NOMO-1 treated with DMSO at 0.1 percent for 48 hours (cell line): Measurements from ENCODE around the gene SDF2.

Experiments
- DNase-seq: peaks from one replicate; lab custom pipeline; 2025; ENCODE audit not compliant: unreplicated experiment; lab: John Stamatoyannopoulos, UW

The SDF2 gene

DNA sequence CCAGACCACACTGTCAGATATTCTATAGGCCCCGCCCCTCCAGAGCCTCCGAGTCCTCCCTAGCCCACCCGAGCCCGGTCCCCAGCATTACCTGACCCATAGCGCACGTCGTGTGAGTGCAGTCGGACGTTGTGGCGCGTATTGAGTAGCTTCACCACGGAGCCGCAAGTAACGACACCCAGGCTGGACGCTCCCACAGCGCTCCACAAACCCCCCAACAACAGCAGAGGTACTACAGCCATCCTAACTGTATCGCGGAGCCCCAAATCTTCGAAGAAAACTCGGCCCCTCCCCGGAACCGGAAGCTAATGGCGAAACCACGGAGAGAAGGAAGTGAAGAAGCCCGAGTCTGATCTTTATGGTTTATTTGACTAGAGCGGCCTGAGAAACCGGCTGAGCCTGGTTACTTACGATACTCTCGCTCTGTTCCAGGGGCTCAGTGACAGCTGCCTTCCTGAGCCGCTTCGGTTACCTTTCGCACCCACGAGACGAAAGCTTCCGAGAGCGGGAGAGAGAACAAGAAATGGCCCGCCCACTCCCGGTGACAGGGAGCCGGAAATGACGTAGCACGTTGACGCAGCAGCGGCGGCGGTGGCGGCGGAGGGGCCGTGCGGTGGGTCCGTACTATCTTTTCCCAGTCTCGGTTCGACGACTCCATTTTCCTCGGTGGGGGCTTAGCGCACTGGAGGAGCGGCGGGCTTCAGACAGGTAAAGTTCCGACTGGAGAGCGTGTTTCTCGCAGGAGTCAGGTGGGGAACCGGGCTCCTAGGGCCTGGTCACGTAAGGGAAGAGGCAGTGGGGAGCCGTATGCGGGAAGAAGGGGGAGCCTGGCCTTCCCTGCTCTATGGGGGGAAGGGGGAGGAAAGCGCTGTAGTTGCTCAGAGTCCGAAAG lies at the start of gene SDF2, which contains the start of gene SUPT6H:
Gene SDF2, minus strand, starts transcription at position 272 of the 892 bp plus-strand sequence. Its CDS starts 30 bp downstream, at position 242.
Gene SUPT6H, plus strand, starts transcription at position 571 of the 892 bp plus-strand sequence. CDS start 11,197 bp downstream, outside the sequence.
- peak; percentile 90 for DNase-seq

GRCh38 chr17:28710861-28711722 lies 49.4 kb upstream of the SDF2 start:
- peak; percentile 85 for DNase-seq

- DNase-seq: no peak
These were observed 45.6 kb upstream of the SDF2 start for GRCh38 chr17:28707339-28707720.

DNA sequence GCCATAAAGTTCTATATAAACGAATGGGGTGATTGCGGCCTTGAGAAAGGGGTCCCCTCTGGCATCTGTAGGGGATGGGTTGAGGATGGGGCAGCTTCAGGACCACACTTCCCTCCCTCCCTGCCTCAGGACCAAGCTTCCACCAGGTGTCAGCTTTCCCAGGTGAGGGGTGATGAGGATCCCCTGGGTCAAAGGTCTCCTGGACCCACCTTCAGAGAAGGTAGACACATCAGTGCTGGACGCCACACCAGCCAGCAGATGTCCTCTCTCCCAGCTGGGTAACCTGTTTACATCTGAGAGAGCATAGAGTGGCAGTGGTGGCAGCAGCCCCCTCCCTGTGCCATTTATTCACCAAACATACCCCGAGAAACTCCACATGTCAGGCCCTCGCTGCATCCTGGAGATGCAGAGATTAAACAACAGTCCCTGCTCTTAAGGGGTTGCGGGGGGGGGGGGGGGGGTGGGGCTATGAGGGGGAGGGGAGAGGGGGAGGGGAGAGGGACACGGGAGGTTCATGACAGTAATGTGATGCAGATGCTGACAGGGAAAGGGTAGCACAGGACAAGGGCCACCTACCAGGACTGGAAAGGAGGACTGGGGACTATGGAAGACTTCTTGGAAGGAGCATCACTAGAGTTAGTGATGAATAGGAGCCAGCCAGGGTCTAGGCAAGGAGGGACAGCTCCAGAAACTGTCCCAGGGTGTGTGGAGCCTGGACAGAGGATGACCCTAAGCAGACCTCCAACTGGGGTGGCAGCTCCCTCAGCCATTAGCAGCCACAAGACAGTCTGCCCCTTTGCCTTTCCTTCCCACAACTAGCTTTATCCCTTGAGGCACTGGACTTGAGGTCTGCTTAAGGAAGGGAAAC lies 45.0 kb upstream of the SDF2 start:
- DNase-seq: no peak

GRCh38 chr17:28705728-28706334 lies 44.1 kb upstream of the SDF2 start:
- DNase-seq: no peak

DNA sequence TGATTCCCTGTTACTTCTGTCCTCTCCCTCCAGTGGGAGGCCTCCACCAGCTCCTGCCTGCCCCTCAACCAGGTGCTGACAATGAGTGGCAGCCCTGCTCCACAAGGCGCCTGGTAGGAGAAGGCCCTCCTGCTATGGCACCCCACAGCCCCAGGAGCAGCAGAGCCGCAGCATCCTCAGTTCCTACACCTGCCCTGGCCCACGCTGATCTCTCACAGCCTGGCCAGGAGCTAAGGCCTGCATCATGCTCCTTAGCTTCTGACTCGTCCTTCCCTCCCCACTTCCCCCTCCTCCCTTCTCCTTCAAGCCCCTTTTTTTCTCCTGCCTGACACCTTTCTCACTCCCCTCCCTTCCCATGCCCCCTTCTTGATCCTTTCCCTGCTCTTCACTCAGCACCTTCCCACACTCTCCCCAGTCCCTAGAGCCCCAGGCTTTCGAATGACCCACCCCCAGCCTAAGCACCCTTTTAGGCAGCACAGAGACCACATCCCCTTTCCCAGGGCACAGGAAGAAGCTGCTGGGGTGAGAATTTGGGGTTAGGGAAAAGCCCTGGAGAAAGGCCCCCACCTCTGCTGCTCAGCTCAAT lies 43.5 kb upstream of the SDF2 start:
- DNase-seq: no peak

DNA sequence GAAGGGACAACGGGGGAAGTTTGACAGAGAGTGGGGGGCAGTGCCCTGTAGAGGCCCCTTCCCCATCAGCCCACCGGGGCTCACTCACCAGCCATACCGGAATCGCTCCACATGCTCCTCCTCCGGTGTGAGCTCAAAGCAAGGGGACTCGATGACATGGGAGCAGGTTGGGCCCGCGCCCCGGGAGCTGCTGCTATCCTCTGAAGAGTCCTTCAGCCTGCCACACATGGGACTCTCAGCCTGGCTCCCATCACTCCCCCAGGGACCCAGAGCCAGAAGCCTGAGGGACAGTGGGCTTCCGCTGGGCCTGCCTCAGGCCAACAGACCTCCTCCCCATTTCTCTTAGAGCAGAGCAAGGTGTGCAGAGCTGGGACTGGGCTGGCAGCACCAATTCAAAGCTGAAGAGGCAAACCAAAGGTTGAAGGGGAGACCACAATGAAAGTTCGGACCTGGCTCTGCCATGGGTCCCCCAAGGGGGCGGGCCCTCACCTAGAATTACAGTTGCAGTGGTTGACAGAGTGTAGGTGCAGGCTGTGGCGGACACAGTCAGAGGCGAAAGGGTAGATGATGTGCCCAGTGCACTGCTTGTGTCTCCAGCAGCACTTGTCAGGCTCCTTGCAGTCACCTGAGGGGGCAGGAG lies 42.6 kb upstream of the SDF2 start:
- DNase-seq: no peak

DNA sequence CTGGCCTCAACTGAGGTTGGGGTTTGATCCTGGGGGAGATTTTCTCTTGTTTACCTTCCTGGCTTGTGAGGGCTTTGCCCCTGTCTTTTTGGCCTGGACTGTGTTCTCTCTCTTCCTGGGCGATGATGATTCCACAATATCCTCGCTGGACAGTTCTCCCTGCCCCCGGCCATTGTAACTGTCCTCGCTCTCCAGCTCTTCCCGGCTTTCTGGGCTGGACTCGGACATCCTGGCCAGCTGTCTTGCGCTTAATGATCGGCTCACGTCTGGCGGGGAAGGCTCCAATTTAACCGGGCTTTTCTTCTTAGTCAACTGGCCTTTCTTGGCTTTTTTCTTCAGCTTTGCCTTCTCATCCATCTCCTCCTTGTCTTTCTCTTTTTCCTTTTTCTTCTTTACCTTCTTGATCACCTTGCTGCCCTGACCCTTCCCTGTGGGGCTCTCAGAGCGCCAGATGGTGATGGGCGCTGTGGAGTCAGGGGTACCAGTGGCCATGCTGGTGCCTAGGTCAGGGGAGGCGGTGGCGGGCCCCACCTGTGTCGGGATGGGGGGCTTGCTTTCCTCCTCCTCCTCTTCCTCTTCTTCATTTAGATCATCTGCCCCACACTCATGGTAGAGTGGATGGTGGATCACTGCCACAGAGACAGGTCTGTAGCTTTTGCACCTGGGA lies 42.0 kb upstream of the SDF2 start:
- DNase-seq: no peak

DNA sequence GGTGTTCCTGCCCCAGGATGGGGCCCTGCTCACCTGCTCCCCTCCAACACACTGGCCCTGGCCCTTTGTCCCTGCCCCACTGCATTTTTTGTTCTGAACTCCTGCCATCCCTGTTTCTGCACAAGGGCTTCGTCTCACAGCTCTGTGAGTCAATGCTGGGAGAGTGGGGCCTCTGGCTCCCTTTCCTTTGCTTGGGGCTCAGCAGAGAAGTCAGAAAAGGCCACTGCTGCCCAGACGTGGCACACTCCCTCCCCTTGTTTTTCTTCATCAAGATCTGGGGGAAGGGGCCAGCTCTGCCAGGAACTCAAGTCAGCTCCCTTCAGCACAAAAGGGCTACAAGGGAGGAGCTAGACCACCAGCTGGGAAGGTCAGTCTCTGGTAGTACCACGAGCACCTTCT lies 41.0 kb upstream of the SDF2 start:
- DNase-seq: no peak

DNA sequence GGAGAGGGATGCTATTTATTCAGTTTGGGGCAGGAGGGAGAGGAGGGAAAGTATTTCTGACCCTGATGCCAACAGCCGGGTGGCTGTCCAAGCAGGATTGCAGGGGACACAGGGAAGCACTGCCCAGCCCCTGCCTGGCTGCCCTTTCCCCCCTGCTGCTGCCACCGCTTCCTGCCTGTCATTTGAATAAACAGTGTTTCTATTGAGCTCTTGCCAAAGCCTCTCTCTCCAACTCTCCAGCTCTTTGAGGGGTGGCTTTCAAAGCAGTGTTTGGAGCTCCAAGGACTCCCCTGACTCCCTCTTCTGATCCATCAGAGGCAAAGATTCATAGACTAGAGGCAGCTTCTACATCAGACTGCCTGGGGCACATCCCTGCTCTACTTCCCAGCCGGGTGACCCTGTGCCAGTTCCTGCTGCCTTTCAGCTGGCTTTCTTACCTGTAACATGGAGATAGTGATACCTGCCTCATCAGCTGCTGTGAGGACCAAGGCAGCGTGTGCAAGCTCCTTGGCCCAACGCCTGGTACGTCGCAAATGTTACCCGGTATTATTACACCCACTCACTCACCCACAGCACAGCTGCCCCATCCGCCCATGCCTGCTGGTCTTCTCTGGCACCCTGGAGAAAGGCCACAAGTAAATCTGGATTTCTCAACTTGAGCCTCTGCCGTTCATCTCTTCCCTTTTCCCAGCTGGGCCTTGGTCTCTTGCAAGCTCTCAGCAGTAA lies 40.5 kb upstream of the SDF2 start:
- DNase-seq: no peak

DNA sequence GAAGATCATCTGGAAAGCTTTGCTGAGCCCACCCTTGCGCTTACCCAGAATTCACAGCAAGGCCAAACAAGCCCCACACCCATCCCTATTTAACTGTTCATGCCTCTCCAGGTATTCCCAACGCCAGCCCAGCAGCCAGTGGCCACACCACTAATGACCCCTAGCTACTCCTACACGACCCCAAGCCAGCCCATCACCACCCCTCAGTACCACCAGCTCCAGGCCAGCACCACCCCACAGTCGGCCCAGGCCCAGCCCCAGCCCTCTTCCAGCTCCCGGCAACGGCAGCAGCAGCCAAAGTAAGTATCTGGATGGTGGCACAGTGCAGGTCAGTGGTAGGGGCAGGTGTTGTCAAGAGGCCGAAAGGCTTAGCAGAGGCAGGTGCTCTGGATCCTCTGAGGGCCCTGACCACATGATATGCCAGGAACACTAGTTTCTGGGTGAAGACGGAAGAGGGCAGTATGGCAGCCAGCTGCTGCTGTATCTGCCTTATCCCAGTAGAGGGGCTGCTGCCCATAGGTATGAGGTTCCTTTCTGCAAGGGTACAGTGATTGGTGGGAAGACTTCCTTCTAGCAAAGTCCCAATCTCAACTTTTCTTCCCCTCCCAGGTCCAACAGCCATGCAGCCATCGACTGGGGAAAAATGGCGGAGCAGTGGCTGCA lies 39.3 kb upstream of the SDF2 start:
- no peak for DNase-seq

GRCh38 chr17:28700278-28700677 lies 38.6 kb upstream of the SDF2 start:
- no peak for DNase-seq

DNA sequence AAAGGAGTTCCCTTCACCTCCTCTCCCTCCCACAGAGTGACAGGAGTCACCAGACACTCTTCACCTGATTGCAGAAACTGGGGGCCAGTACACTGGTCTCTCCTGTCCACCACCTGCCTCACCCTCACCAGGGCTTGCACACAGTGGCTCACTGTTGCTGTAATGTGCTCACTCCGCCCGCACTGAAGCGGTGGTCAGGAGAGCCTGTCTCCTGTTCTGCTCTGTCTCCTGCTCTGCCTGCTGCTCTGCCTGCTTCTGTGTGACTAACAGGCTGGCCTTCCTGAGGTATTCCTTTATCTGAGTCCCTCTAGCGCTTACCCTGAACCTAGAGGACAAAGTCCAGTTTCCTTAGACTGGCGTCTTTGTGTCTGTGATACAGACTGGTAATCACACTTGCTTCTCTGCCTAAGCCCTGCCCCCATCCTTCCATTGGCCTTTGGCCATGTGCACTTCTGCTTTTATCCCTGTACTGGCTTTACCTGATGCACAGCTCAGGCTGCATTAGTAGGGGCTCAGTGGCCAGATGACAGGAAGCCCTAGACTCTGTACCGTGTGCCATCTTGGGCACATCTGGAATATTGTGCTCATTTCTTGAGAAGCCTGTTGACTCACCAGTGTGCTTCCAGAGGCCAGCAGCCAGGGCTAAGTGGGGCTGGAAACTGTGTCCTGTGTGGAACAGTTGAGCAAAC lies 36.7 kb upstream of the SDF2 start:
- DNase-seq: peak; percentile 43

DNA sequence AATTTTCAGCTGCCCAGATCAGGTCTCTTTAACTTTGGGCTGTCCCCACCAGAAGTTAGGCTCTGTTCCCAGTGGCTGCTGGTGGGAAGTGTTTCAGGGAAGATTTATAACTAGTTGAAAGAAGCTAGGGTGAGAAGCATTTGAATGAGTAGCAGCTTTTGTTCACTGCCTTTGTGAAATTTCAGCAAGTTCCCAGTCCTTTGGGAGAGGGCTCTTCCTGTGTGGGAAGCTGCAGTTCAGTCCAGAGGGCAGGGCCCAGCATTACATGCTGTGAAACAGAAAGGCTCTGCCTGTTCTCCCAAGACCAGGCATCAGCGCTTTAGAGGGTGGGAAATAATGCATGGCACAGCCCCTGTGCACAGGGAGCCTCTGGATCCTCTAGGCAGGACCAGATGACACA lies 32.2 kb upstream of the SDF2 start:
- no peak for DNase-seq

DNA sequence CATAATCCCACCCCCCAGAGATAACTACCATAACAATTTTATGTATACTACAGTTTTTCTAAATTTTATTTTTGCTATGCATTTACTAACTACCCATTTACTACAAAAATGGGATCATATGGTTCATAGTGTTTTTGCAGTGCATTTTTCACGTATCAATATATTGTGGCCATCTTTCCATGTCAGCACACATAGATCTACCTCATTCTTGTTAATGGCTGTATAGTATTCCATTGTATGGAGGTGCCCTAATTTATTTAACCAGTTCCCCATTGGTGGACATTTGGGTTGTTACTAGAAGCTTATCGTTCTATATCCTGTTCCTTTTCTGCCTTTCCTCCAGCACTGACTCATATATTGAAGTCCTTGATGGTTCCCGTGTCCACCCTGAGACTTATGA lies 27.3 kb upstream of the SDF2 start:
- DNase-seq: no peak

DNA sequence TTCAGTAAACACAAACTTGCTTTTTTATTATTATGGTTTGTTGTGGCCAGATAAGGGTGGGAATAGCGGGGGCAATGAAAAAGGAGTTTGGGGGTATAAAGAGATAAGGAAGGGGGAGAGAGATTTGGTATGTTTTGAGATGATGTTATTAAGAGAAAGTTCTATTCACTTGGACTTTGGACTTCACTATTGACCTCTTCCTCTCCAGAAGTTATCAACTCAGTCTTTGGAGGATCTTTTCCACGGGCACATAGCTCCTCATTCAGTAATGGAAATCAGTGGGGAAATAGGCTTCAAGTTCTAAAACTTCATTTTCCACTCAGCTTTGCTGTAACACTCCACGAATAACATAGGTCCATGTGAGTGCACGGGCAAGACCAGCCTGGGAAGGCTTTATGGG lies 26.8 kb upstream of the SDF2 start:
- DNase-seq: no peak

GRCh38 chr17:28686296-28686695 lies 24.6 kb upstream of the SDF2 start:
- DNase-seq: no peak
